NCI-H524 treated with DMSO at 0.1 percent for 48 hours (cell line): ENCODE results near the gene ADARB2.
A peak's percentile ranks its signal among the peaks of the same experiment; 100 is the strongest.
"Not testable (repeated sequence)": the region's sequence is repeated elsewhere in the genome, so short reads cannot be mapped to it uniquely, and the experiment has no call there.

Experiments used
- DNase-seq: peaks from one replicate; lab custom pipeline; 2025; lab: John Stamatoyannopoulos, UW

The ADARB2 gene

DNA sequence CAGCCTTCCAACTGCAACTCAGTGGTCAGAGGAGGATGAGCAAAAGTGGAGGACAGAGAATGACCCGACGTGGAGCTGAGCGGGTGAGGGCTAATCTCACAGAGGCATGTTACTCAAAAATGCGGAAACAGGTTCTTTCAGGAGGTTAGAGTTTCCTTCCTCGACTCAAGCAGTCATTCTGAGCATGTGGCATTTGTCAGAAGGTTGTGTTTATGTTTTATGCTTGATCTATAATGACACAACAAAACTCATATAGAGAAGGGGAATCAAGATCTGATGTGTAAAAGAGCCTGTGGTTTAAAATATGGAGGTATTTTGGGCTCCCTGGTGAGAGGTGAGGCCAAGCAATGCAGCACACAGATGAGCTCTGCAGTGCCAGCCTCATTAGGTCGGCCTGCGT lies 311.4 kb downstream of the ADARB2 start:
- DNase-seq, result no peak

GRCh38 chr10:1424648-1425047 lies 312.7 kb downstream of the ADARB2 start:
- DNase-seq, result no peak

GRCh38 chr10:1423676-1424253 lies 313.6 kb downstream of the ADARB2 start:
- DNase-seq, result no peak

DNA sequence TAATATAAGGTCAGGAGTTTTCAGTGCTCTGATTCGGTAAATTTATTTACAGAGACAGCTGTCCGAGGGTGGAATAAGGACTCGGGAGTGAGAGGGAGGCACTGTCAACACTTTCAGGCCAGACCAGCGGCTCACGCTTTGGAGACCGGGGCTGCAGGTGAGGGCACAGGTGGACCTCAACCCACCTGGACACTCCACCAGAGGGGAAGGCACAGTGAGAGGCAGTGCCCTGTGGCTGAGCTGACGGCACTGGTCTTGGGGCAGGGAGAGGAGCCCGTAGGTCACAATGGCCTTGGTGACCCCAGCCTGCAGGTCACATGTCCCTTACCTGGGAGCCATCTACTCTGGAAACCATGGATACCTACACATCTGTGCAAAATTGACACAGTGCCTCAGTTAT lies 315.1 kb downstream of the ADARB2 start:
- no peak for DNase-seq

DNA sequence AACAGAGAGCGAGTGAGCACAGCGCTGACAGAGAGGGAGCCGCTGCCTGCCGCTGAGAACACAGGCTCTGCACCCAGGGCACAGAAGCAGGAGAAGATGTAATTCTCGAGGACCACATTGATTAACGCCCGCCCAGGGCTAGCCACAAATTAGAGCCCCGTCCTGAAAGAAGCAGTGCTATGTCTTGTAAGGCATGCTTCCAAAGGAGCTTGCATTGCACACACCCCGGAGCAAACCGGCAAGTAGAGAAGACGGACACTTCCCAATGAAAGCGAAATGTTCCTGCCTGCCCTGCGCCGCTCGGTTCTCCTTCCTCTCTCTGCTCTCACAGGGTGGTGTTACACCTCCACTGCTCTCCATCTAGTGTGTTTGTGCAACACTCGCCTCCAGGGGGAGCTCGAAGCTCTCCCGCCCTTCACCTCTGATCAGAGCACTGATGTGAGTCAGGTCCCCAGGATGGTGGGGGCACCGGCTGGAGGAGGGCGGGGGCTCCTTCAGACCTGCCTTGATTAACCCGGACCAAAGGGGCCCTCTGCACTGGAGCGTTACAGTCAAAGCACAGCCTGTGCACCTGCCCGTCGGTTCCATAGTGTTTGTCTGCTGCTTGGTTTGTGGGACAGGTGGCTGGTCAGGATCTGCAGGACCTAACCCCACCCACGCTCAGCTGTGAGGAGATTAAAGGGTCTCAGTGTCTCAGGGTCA lies 316.5 kb downstream of the ADARB2 start:
- DNase-seq, result peak; percentile 2

- DNase-seq, result no peak
Observed at GRCh38 chr10:1419796-1420610, 317.3 kb downstream of the ADARB2 start.

DNA sequence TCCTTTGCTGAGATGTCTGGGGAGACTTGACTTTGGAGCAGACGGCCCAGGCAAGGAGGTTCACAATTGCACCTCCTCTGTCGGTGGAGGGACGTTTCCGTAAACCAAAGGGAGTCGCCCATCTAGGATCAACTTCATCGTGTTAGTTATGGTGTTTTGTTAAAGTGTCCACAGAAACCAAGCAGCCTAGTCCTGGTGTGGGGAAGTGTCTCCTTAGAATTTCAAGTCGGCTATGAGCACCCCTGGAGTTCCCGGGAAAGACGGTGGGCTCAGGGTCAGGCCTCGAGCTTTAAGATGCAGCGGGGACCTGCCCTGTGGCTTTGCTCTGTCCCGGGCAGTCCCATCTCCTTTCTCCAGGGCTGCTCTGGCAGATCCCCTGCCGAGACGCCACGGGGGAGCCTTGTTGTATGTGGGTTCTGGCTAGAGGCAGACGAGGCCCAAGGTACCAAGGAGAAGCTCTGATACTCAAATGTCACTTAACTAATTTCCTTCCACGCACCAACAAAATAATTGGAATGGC lies 319.2 kb downstream of the ADARB2 start:
- no peak for DNase-seq

DNA sequence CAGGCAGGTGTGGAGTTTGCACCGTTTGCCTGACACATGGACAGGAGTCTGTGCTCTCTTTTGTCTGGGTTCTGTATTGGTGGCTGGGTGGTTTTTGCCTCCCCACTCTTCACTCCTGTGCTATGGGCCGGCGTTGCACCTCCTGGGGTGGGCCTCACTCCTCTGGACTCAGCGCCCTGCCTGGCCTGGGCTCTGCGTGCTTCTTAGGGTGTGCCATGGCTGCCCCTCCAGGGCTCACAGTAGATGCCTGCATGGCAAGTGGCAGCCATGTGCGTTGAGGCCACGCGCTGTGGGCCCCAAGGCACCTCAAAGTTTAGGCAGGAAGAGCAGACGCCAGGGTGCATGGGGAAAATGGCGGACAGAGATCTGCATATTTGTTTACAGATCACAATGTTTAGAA lies 319.8 kb downstream of the ADARB2 start:
- DNase-seq, result no peak

DNA sequence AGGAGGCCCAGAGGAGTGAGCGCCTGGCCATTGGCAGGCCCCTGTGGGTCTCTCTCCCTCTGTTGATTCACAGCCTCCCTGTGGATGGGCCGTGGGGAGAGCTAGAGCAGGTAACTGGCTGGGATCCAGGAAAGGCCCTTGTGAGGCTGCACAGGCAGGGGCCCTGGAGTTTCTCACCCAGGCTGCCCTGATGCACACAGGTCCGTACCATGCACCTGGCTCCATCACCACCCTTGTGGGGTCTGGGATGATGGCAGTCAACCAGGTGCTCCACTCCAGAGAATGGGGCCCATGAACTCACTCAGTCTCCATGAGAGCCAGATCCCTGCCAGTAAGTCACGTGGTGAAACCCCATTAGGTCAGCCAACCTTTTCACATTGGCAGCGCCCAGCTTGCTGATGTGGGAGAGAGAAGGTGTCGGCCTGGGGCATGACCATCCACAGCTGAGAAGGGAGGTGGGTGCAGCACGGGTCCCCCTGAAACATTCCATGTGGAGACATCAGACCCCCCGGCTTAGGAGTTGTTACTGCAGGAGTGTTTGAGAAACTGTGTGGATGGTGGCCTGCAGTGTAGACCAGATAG lies 320.8 kb downstream of the ADARB2 start:
- no peak for DNase-seq

- DNase-seq, result no peak
Observed at GRCh38 chr10:1414893-1415292, 322.4 kb downstream of the ADARB2 start.

- DNase-seq, result not testable (repeated sequence)
Observed at GRCh38 chr10:1414346-1414745, 323.0 kb downstream of the ADARB2 start.

DNA sequence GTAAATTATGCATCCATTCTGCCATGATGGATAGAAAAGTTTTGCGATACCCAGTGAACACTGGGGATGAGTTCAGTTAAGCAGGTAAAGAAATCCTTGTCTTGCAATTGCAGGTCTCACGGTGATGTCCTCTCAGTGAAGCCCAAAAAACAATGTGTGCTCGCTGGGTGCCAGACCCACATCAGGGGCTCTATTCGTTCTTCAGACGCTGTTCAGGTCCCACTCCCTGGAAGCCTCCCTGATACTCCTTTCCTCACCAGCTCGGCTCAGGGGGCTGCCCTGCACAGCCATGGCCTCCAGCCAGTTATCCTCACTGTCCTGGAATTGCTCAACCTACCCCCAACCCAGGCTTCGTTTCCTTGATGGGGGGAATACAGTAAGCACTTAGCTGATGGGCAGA lies 323.5 kb downstream of the ADARB2 start:
- no peak for DNase-seq

DNA sequence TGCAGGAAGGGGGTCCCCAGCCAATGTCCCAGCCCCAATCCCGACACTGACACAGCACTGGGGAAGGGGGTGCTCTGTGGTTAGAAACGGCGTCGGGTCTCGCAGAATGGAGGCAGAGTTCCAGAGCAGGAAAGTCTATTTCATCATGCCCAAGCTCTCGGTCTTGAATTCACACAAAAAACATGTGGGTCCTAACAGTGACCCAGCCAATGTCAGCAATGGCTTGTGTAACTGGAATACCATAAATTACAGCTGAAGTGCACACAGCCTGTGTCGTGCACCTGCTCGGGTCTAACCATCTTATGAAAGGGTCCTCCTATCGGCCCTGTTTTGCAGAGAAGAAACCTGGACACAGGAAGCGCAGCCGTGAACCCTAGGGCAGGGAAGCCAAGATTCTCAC lies 324.1 kb downstream of the ADARB2 start:
- no peak for DNase-seq

DNA sequence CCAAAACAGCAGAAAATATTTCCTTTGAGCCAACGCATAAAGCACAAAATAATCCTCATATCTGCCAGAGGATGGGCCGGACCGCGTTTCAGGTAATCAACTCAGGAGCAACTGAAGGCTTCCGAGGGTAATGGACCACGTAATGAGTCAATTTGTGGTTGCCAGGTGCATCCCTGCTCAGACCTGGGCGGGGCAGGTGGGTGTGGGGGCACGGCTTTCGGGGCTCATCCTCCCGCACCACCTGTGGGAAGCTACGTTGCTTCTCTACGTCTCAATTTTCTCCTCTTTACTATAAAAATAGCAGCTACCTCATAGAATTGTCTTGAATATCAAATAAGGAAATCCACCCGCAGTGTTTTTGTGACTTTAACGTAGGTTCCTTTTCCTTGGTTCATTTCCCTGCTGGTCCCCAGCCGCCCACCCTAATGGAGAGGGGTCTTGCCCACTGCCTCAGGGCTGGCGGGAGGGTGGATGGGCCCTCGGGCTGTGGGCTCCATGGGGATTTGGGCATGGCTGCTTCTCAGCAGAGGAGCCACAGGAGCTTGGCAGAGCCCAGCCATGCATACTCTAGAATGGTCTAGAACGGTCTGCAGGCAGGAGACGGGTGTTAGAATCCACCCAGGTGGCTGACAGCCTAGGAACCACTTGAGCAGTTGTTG lies 324.7 kb downstream of the ADARB2 start:
- no peak for DNase-seq

GRCh38 chr10:1411956-1412355 lies 325.4 kb downstream of the ADARB2 start:
- no peak for DNase-seq

DNA sequence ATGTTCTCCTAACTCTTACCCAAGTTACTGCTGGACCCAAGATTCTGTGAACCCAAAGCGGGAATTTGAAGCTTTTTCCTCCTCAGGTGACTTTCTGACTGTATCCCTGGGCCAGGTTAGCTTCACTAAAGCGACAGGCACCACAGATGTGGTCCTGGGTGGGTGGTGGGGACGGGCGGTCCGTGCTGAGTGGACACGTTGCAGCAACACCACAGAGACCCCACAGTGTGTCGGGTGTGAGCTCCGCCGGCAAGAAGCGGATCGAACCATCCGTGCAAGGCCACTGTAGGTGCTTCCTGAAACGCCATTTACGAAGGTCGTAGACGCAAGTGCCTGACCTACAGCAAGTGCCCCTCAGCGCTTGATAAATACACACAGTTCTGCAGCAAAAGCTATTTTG lies 325.9 kb downstream of the ADARB2 start:
- no peak for DNase-seq

DNA sequence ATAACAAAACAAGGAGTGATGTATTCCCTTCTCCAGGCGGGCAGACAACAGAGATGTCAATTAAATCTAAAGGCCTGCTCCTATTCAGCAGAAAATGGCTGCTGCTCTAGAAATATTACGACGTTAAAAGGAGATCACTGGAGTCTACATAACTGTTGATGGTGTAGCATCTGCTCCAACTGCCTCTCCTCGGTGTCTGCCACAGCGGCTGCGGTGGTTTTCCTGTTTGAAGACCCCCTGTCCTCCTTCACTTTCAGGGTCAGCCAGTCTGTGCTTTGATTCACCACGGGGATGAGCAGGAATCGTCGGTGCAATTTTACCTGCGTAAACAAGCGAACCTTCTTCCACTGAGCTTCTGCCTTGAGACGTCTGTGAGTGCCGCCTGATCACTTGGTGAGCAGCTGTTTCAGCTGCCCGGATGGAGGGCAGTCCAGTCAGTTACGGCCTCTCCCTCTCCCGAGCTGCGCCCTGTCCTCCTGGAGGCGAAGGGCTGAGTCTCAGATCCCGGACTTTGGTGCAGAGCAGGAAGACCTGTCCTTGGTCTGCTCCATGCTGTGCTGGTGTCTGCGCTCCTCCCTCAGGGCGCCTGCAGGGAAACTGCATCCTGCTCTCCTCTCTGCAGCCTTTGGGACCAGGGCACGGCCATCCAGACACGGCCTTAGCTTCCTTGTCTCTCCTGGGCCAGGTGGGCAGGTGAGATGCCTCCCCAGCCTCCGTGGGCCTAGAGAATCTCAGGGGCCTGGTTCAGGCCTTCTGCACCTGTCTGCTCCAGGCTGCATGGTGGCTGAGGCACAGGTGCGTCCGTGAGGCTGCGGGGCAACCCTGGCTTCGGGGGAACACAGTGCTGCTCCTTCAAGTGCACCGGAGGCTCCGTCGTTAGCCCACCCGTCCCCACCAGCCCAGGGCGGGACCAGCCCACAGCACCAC lies 326.6 kb downstream of the ADARB2 start:
- DNase-seq, result no peak

DNA sequence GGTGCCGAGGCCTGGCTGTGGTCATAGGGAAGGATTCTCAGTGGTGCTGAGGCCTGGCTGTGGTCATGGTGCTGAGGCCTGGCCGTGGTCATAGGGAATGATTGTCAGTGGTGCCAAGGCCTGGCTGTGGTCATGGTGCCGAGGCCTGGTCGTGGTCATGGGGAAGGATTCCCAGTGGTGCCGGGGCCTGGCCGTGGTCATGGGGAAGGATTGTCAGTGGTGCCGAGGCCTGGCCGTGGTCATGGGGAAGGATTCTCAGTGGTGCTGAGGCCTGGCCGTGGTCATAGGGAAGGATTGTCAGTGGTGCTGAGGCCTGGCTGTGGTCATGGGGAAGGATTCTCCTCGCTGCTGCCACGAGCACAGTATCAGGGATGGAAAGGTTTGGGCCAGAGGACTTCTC lies 327.3 kb downstream of the ADARB2 start:
- DNase-seq, result no peak

DNA sequence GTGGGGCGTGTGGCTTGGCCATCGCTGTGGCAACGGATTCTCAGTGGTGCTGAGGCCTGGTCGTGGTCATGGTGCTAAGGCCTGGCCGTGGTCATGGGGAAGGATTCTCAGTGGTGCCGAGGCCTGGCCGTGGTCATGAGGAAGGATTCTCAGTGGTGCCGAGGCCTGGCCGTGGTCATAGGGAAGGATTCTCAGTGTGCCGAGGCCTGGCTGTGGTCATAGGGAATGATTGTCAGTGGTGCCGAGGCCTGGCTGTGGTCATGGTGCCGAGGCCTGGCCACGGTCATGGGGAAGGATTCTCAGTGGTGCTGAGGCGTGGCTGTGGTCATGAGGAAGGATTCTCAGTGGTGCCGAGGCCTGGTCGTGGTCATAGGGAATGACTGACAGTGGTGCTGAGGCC lies 327.9 kb downstream of the ADARB2 start:
- DNase-seq, result no peak

DNA sequence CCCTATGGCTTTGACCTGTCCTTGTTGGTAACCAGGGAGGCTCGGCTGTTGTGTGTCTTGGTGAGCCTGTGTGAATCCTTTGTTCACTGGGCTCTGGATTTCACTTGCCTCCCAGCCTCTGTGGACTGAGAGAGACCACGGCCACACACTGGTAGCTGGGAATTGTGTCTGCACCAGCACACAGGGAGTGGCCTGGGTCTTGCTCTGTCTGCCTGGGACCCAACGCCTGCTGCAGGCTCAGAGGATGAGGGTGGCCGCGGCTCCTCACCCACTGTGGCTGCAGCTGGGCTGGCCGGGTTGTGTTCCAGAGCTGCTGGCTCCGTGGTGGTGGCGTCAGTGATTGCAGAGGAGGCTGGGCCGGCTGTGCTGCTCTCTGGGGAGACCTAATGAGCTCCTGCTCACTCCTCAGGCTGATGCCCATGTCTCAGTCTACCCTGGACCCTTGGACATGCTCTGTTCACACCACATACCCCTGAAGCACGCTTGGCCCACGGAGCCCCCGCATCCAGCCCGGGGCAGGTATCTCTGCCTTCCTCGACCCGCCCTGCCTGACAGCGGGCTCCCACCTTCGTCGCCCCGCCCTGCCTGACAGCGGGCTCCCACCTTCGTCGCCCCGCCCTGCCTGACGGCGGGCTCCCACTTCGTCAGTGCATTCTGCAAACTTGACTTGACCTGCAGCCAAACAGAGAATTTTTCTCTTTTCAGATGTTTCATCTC lies 328.5 kb downstream of the ADARB2 start:
- no peak for DNase-seq
